GM12865 (cell line): ENCODE results near the gene TOMM34.

Experiments
- DNase-seq: peaks from one replicate; pipeline ENCODE4 v3.0.0; 2010; ENCODE audit warnings: low read depth
- H3K4me3 ChIP-seq: 2 replicates; pipeline ENCODE4 v1.5.1; 2011; ENCODE audit warnings: mild to moderate bottlenecking, low read depth, low read length, control low read depth
- CTCF ChIP-seq: IDR thresholded peaks from 2 replicates; pipeline ENCODE4 v1.5.1; 2011; ENCODE audit warnings: low read length, control low read depth, low read depth, inconsistent platforms; ENCODE audit not compliant: insufficient read depth; ENCODE audit errors: missing control alignments

TOMM34 gene

GRCh38 chr20:44958276-44958675 is 1.9 kb downstream of the TOMM34 start:
- no peak for TF ChIP-seq CTCF
- H3K4me3 ChIP-seq: no peak overlapping the region
- no peak for DNase-seq

- H3K4me3 ChIP-seq: no peak overlapping the region
- no peak for TF ChIP-seq CTCF
- DNase-seq: no peak
Observed at GRCh38 chr20:44956410-44956809, 3.8 kb downstream of the TOMM34 start.

GRCh38 chr20:44955270-44955669 is 4.9 kb downstream of the TOMM34 start:
- TF ChIP-seq CTCF: no peak
- H3K4me3 ChIP-seq: no peak overlapping the region
- DNase-seq: no peak

GRCh38 chr20:44954211-44954610 is 6.0 kb downstream of the TOMM34 start:
- no peak for TF ChIP-seq CTCF
- no peak for DNase-seq
- no peak overlapping the region for H3K4me3 ChIP-seq

- H3K4me3 ChIP-seq: no peak overlapping the region
- TF ChIP-seq CTCF: no peak
- DNase-seq: no peak
Observed at GRCh38 chr20:44952731-44953130, 7.5 kb downstream of the TOMM34 start.

GRCh38 chr20:44950368-44950767 is 9.8 kb downstream of the TOMM34 start:
- DNase-seq: no peak
- TF ChIP-seq CTCF: no peak
- no peak overlapping the region for H3K4me3 ChIP-seq

- no peak overlapping the region for H3K4me3 ChIP-seq
- no peak for TF ChIP-seq CTCF
- no peak for DNase-seq
Observed at GRCh38 chr20:44948513-44948912, 11.7 kb downstream of the TOMM34 start.
